Subcutaneous adipose tissue (tissue), 4 donors: ENCODE results near the gene MARK2. TPM values are rescaled to one million over a fixed set of nuclear protein-coding genes. Genes with fewer than 3 reads are reported as not detected.

Experiments
- total RNA-seq, 4 donors: library from RNA; depleted of rRNA; stranded (reverse); fragments of >200 nt; gene quantifications; one replicate each; pipeline ENCODE4 v1.1.0, GENCODE V29; 2016
- TF ChIP-seq, protein P1 (sequence below): fragments of 450-650 bp; IDR thresholded peaks from one replicate; pipeline ENCODE4 v1.5.1; 2016; ENCODE audit warnings: low read depth, mild to moderate bottlenecking, control low read depth, antibody characterized with exemption, moderate library complexity

Gene MARK2
- total RNA-seq, 4 donors from 2014 or later = 9.9 to 16.4 (median 13.3) TPM

DNA sequence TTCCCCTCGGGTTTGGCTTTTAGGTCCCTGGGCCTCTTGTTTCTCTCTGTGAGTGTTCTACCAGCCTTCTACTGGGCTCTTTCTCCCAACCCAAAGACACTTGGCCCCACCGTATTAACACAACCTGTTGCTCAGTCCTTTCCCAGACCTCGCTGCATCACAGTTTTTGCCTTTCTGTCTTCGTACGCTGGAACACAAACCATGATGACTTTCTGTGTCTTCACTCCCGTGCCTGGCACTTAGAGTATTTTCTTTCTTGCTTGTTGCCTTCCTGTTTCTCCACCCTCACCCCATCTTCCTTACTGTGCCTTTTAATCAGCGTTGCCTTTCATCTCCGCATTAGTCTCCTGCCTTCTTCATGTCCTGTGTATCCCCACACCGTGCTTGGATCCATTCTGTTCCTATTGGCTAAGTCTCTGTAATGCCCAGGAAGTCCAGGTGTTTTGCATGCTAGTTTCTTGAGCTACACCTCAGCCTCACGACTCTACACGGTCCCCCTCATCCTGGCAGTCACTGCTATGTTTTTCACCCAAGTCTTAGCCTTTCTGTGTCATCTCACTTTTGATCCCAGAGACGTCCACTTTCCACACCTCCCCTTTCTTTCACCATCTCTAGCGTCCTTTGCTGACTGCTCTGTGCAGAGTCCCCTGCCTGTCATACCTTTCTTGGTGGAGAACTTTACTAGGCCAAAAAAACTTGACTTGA, 1.6 kb downstream of the MARK2 start:
- TF ChIP-seq, protein P1, sequence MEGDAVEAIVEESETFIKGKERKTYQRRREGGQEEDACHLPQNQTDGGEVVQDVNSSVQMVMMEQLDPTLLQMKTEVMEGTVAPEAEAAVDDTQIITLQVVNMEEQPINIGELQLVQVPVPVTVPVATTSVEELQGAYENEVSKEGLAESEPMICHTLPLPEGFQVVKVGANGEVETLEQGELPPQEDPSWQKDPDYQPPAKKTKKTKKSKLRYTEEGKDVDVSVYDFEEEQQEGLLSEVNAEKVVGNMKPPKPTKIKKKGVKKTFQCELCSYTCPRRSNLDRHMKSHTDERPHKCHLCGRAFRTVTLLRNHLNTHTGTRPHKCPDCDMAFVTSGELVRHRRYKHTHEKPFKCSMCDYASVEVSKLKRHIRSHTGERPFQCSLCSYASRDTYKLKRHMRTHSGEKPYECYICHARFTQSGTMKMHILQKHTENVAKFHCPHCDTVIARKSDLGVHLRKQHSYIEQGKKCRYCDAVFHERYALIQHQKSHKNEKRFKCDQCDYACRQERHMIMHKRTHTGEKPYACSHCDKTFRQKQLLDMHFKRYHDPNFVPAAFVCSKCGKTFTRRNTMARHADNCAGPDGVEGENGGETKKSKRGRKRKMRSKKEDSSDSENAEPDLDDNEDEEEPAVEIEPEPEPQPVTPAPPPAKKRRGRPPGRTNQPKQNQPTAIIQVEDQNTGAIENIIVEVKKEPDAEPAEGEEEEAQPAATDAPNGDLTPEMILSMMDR = no peak

DNA sequence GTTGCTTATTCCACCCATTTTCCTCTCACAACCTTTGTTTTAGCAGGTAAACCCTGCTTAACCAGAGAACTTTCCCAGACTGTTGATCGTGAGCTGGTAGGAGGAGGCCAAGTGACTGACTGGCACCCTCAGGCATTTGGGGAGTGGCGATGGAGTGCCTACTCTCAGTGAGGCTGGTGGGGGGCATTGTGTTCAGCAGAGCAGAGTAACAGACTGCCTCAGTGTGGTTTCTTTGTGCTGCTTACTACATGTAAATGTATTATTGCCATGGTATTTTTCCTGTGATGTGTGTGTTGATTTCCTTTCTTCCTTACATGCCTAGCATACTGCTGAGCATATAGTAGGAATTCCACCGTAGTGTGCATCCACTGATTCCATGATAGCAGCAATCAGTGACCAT, 2.6 kb downstream of the MARK2 start:
- TF ChIP-seq, protein P1 = no peak

DNA sequence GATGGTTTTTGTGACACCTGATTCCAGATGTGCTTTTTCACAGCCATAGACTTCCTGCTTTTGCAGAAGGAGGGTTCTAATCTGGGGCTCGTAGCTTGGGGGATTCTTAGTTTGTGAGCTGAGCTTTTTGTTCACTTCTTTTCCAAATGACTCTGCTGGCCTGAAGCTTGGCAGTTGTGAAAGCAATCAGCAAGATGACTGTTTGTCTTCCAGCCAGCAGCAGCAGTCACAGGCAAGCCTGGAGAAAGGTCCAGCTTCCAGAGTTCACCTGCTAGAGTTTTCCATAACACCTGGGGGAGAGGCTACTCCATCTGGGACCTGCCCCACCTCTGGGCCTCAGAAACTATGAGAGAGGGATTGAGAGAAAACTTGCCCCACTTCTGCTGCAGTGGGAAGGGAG, 4.1 kb downstream of the MARK2 start:
- TF ChIP-seq, protein P1 = no peak

DNA sequence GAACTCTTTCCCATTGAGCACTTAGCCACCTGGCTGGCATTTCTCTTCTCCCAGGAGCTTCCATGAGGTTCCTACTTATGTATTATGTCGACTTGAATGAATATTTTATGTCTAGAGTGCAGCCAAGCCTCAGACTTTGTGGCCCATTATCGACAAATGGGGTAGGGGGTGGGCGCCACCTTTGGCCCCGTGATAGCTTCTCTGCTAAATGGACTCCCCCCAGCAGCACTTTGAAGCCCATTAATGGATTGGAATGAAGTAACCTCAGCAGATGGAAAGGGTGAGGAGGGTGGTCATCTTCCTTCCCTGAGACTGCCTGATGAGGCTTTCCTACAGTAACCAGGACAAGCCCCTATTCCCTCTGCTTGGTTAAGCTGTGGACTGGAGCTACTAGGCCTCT, 5.9 kb downstream of the MARK2 start:
- TF ChIP-seq, protein P1 = no peak

DNA sequence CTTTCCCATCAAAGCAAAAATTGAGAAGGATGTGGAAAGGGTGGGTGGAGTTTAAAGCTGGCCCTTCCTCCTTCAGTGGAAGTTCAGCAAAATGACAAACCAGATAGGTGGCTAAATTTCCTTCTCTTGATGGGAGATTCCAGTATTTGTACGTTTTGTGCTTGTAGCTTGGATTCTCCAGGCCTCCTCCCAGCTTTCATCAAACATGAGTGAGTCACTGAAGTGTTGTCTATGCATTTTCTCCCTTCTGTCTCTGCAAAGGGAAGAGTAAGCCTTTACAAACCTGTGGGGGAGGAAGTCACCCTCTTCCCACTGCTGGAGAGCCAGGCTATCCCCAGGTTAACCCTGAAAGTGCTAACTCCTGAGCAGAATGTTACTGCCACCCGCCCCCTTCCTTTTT, 6.4 kb downstream of the MARK2 start:
- TF ChIP-seq, protein P1 = no peak

DNA sequence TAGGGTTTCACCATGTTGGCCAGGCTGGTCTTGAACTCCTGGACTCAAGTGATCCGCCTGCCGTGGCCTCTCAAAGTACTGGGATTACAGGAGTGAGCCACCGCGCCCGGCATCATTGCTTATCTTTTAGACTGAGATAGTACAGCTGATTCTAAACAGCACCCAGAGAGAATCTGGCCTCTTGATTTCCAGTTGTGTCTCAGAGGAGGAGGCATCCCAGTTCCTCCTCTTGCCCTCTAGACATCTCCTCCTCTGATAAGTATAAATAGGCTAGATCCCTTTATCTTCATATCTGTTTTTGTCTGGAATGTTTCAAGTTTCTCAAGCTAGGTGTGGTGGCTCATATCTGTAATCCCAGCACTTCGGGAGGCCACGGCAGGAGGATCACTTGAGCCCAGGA, 7.0 kb downstream of the MARK2 start:
- TF ChIP-seq, protein P1 = no peak

DNA sequence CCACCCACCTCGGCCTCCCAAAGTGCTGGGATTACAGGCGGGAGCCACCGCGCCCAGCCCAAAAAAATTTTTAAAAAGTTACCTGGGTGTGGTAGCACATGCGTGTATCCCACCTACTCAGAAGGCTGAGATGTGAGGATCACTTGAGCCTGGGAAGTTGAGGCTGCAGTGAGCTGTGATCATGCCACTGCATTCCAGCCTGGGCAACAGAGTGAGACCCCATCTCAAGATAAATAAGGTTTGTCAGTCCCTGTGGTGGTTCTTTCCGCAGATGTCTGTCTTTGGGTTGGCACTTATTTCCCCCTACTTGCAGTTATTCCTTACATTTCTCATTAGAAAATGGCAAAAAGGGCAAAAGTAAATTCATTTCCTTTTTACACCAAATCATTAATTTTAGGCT, 8.0 kb downstream of the MARK2 start:
- TF ChIP-seq, protein P1 = no peak
